ENCODE measurements around the gene ZNFX1.

- TF ChIP-seq, protein P1, sequence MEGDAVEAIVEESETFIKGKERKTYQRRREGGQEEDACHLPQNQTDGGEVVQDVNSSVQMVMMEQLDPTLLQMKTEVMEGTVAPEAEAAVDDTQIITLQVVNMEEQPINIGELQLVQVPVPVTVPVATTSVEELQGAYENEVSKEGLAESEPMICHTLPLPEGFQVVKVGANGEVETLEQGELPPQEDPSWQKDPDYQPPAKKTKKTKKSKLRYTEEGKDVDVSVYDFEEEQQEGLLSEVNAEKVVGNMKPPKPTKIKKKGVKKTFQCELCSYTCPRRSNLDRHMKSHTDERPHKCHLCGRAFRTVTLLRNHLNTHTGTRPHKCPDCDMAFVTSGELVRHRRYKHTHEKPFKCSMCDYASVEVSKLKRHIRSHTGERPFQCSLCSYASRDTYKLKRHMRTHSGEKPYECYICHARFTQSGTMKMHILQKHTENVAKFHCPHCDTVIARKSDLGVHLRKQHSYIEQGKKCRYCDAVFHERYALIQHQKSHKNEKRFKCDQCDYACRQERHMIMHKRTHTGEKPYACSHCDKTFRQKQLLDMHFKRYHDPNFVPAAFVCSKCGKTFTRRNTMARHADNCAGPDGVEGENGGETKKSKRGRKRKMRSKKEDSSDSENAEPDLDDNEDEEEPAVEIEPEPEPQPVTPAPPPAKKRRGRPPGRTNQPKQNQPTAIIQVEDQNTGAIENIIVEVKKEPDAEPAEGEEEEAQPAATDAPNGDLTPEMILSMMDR (IDR thresholded peaks at IDR 0.05), result no peak
- TF ChIP-seq POLR2AphosphoS5 (IDR thresholded peaks at IDR 0.05), result no peak
Measured at GRCh38 chr20:49207076-49207475, 70.8 kb downstream of the ZNFX1 start.
